H1 (cell line): ENCODE results near the gene OTOP3. TPM values are rescaled to one million over a fixed set of nuclear protein-coding genes. Genes with fewer than 3 reads are reported as not detected.

Experiments used
- BCL11A ChIP-seq, 2 experiments: IDR thresholded peaks; one replicate each; pipeline ENCODE4 v1.6.1; 2011; ENCODE audit warnings: low read depth in 2 of 2, low read length in 2 of 2, mild to moderate bottlenecking in 2 of 2
- GABPA ChIP-seq: IDR thresholded peaks from 2 replicates; pipeline ENCODE4 v1.6.1; 2011; ENCODE audit warnings: mild to moderate bottlenecking, low read length, moderate library complexity, borderline replicate concordance; ENCODE audit not compliant: insufficient read depth
- JUND ChIP-seq: IDR thresholded peaks from 2 replicates; pipeline ENCODE4 v1.6.1; 2011; ENCODE audit warnings: mild to moderate bottlenecking, improper control_type of control experiment, low read length
- RBBP5 ChIP-seq: IDR thresholded peaks from 2 replicates; pipeline ENCODE4 v1.7.1; 2012; ENCODE audit warnings: low read depth, mild to moderate bottlenecking, inconsistent platforms, low read length, moderate library complexity, borderline replicate concordance
- polyA plus RNA-seq, 7 experiments: library from polyadenylated mRNA; depleted of rRNA in 3 of 7; stranded (reverse) in 5 of 7; unstranded in 2 of 7; fragments of >200 nt in 5 of 7; fragments of 200-250 nt in 2 of 7; gene quantifications; 1 replicate in 5 of 7; 2 replicates in 1 of 7; 4 replicates in 1 of 7; pipeline versions ENCODE4 v1.2.1 to v1.2.3, GENCODE V29; 2011 to 2013; ENCODE audit warnings: missing spikeins in 2 of 7, mixed read lengths in 2 of 7
- total RNA-seq: library from RNA; stranded (reverse); fragmentation: NEBNext Ultra II Directional; extraction: Animal tissue kit (Norgen Biotek cat#: 25700); gene quantifications from 2 replicates; pipeline ENCODE4 v1.2.1, GENCODE V29; 2021
- TF ChIP-seq, protein P1 (sequence below): IDR thresholded peaks from 2 replicates; pipeline ENCODE4 v1.6.1; 2012; ENCODE audit warnings: low read length, inconsistent platforms
- TF ChIP-seq, protein P2 (sequence below), 3 experiments: IDR thresholded peaks; 1 replicate in 2 of 3; 2 replicates in 1 of 3; pipeline versions ENCODE4 v1.5.1 to v1.6.1; 2011; ENCODE audit warnings: low read length in 3 of 3, mild to moderate bottlenecking in 3 of 3, inconsistent platforms in 2 of 3, low read depth in 1 of 3, moderate library complexity in 1 of 3; ENCODE audit not compliant: insufficient read depth in 1 of 3; ENCODE audit errors: control extremely low read depth in 1 of 3
- TF ChIP-seq, protein P3 (sequence below): IDR thresholded peaks from 2 replicates; pipeline ENCODE4 v1.6.1; 2012; ENCODE audit warnings: inconsistent platforms

OTOP3 gene
- total and polyA plus RNA-seq, 2 of the 8 experiments (the other 6 are each of a cell fraction or from before 2014, with no cell fraction given) = 0.05 TPM; not detected in 1

DNA sequence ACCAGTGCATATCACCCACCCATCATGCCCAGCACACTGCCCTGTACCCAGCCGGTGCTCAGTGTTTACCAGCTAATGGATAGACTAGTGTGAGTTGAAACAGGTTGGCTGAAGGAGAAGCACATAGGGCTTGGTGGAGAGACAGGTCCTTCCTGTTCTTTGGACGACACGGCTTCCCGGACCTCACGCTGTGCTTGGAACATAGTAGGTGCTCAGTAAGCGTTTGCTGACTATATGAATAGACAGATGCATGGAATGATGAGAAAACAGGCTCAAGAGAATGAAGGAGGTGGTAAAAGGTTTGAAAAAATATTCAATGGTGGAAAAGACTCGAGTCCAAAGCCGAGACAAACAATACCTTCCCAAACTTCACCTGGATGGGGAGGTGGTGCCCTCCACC is 35.5 kb upstream of the OTOP3 start (continued):
- no peak for TF ChIP-seq JUND
- TF ChIP-seq, protein P1, sequence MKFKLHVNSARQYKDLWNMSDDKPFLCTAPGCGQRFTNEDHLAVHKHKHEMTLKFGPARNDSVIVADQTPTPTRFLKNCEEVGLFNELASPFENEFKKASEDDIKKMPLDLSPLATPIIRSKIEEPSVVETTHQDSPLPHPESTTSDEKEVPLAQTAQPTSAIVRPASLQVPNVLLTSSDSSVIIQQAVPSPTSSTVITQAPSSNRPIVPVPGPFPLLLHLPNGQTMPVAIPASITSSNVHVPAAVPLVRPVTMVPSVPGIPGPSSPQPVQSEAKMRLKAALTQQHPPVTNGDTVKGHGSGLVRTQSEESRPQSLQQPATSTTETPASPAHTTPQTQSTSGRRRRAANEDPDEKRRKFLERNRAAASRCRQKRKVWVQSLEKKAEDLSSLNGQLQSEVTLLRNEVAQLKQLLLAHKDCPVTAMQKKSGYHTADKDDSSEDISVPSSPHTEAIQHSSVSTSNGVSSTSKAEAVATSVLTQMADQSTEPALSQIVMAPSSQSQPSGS = no peak
- TF ChIP-seq, protein P2, sequence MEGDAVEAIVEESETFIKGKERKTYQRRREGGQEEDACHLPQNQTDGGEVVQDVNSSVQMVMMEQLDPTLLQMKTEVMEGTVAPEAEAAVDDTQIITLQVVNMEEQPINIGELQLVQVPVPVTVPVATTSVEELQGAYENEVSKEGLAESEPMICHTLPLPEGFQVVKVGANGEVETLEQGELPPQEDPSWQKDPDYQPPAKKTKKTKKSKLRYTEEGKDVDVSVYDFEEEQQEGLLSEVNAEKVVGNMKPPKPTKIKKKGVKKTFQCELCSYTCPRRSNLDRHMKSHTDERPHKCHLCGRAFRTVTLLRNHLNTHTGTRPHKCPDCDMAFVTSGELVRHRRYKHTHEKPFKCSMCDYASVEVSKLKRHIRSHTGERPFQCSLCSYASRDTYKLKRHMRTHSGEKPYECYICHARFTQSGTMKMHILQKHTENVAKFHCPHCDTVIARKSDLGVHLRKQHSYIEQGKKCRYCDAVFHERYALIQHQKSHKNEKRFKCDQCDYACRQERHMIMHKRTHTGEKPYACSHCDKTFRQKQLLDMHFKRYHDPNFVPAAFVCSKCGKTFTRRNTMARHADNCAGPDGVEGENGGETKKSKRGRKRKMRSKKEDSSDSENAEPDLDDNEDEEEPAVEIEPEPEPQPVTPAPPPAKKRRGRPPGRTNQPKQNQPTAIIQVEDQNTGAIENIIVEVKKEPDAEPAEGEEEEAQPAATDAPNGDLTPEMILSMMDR (IDR thresholded peaks at IDR 0.05; ENCODE audit: control extremely low read depth in 1 of 3, insufficient read depth in 1 of 3, low read depth in 1 of 3, low read length in 3 of 3) = no peak
- TF ChIP-seq RBBP5 = no peak
- TF ChIP-seq BCL11A (IDR thresholded peaks at IDR 0.05; ENCODE audit: low read depth in 2 of 2, low read length in 2 of 2) = no peak
- TF ChIP-seq GABPA = no peak
- TF ChIP-seq, protein P3, sequence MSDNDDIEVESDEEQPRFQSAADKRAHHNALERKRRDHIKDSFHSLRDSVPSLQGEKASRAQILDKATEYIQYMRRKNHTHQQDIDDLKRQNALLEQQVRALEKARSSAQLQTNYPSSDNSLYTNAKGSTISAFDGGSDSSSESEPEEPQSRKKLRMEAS = no peak
- TF ChIP-seq, all 59 proteins: peak for 0
